ENCODE results near the gene PCBP3.
"Not testable (repeated sequence)": the region's sequence is repeated elsewhere in the genome, so short reads cannot be mapped to it uniquely, and the experiment has no call there.

Gene PCBP3

GRCh38 chr21:45850181-45850580, 206.7 kb downstream of the PCBP3 start:
- no peak for DNase-seq

GRCh38 chr21:45852386-45852785, 208.9 kb downstream of the PCBP3 start:
- DNase-seq, result not testable (repeated sequence)

GRCh38 chr21:45852886-45853400, 209.4 kb downstream of the PCBP3 start:
- DNase-seq, result no peak

GRCh38 chr21:45853703-45854342, 210.3 kb downstream of the PCBP3 start:
- DNase-seq, result no peak

GRCh38 chr21:45854690-45855247, 211.2 kb downstream of the PCBP3 start:
- DNase-seq, result no peak

GRCh38 chr21:45855248-45855811, 211.8 kb downstream of the PCBP3 start:
- no peak for DNase-seq

- no peak for DNase-seq
Measured at GRCh38 chr21:45856442-45856841, 212.9 kb downstream of the PCBP3 start.

GRCh38 chr21:45856906-45857305, 213.4 kb downstream of the PCBP3 start:
- DNase-seq, result no peak

- DNase-seq, result no peak
Measured at GRCh38 chr21:45857761-45858160, 214.2 kb downstream of the PCBP3 start.

- no peak for DNase-seq
Measured at GRCh38 chr21:45858180-45858579, 214.7 kb downstream of the PCBP3 start.

GRCh38 chr21:45859041-45859761, 215.7 kb downstream of the PCBP3 start:
- DNase-seq, result no peak

GRCh38 chr21:45859762-45860357, 216.3 kb downstream of the PCBP3 start:
- DNase-seq, result no peak

- no peak for DNase-seq
Measured at GRCh38 chr21:45860493-45861155, 217.1 kb downstream of the PCBP3 start.

- no peak for DNase-seq
Measured at GRCh38 chr21:45861156-45861870, 217.8 kb downstream of the PCBP3 start.

- no peak for DNase-seq
Measured at GRCh38 chr21:45862543-45863207, 219.2 kb downstream of the PCBP3 start.

GRCh38 chr21:45863267-45863666, 219.7 kb downstream of the PCBP3 start:
- no peak for DNase-seq

- no peak for DNase-seq
Measured at GRCh38 chr21:45863751-45864150, 220.2 kb downstream of the PCBP3 start.

- no peak for DNase-seq
Measured at GRCh38 chr21:45864436-45864835, 220.9 kb downstream of the PCBP3 start.

GRCh38 chr21:45865106-45865835, 221.7 kb downstream of the PCBP3 start:
- no peak for DNase-seq

- DNase-seq, result no peak
Measured at GRCh38 chr21:45866551-45866950, 223.0 kb downstream of the PCBP3 start.

All from CD4-positive, alpha-beta T cell treated with Interleukin-4 for 4 hours (primary cell).